AG10803 (cell line): ENCODE results near the gene SFXN5.

Source experiments
- DNase-seq: peaks from one replicate; pipeline ENCODE4 v3.0.0; 2010; ENCODE audit warnings: low read depth
- H3K4me3 ChIP-seq: 2 replicates; pipeline ENCODE4 v1.5.1; 2011; ENCODE audit warnings: mild to moderate bottlenecking, low read length, control low read depth
- TF ChIP-seq, protein P1 (sequence below): conservative IDR thresholded peaks from 2 replicates; pipeline ENCODE4 v1.5.1; 2011; ENCODE audit warnings: mild to moderate bottlenecking, low read length, control low read depth, inconsistent platforms

The SFXN5 gene

DNA sequence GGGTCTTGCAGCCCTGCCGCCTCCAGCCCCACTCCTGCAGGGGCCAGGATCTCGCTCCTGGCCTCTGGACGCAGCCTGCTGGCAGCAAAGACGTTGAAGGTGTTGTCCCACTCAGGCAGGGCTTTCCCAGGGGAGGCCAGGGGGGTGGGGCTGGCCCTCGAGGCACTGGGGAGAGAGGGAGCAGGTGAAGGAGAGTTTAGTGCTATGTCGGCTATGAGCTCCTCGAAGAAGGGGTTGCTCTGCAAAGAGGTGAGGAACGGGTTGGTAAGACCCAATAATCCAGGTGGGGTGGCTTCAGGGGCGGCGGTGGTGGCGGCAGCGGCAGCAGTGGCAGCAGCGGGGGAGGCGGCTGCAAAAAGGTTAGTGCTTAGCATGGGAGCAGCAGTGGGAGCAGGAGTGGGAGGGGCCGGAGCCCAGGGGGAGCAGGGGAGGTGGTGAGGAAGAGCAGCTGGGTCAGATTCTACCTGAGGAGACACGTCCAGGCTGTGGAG is 9.7 kb upstream of the SFXN5 start:
- TF ChIP-seq, protein P1, sequence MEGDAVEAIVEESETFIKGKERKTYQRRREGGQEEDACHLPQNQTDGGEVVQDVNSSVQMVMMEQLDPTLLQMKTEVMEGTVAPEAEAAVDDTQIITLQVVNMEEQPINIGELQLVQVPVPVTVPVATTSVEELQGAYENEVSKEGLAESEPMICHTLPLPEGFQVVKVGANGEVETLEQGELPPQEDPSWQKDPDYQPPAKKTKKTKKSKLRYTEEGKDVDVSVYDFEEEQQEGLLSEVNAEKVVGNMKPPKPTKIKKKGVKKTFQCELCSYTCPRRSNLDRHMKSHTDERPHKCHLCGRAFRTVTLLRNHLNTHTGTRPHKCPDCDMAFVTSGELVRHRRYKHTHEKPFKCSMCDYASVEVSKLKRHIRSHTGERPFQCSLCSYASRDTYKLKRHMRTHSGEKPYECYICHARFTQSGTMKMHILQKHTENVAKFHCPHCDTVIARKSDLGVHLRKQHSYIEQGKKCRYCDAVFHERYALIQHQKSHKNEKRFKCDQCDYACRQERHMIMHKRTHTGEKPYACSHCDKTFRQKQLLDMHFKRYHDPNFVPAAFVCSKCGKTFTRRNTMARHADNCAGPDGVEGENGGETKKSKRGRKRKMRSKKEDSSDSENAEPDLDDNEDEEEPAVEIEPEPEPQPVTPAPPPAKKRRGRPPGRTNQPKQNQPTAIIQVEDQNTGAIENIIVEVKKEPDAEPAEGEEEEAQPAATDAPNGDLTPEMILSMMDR: no peak
- H3K4me3 ChIP-seq: no peak overlapping the region
- DNase-seq: no peak

DNA sequence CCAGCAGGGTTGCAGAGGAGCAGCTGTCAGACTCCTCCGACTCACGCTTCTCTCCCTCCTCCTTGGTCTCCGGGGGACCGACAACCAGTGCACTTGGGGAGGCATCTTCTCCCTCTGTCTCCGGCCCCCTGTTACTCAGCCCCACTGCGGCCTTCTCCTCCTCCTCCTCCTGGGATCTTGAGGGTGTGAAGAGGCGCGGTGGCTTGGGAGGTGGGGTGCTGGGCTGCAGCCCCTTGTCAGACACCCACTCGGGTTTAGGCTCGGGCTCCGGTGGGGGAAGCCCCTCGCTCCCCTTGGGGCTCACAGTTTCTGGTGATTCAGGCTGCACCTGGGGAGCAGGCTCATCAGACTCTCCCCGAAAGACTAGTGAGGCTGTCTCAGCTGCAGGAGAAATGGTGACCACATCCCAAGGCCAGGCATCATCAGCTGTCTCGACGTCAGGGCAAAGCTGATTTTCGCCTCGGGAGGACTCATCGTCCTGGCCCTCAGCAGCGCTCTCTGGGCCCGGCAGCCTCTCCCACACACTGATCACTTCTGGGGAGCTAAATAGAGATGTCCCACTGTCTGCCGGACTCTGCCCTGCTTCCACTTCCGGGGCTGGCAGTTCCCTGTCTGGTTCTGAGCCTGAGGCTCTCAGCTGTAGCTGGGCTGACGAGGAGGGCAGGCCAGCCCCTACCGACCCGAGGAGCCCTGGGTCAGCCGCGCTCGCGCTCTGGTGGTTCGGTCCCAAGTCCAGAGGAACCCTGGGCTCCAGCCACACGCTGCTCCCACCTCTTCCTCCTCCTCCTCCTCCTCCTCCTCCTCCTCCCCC is 9.0 kb upstream of the SFXN5 start:
- no peak for DNase-seq
- TF ChIP-seq, protein P1: no peak
- no peak overlapping the region for H3K4me3 ChIP-seq

DNA sequence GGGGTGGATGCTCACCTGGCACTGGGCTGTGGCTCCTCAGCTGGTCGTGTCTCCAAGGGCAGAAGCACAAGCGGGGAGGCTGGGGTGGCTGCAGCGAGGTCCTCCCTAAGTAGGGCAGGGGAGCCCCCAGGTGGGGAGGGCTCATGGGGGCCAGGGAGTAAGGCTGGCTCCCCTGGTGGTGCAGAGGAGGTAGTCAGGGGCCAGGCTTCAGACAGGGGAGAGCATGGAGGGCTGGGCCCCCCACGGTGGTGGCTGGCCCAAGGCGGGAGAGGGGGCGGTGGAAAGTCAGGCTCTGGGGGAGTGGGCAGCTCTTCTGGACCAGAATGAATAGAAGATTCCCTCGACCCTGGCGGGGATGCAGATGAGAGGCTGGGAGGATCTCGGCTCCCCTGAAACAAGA is 8.1 kb upstream of the SFXN5 start:
- TF ChIP-seq, protein P1: no peak
- no peak for DNase-seq
- H3K4me3 ChIP-seq: no peak overlapping the region

DNA sequence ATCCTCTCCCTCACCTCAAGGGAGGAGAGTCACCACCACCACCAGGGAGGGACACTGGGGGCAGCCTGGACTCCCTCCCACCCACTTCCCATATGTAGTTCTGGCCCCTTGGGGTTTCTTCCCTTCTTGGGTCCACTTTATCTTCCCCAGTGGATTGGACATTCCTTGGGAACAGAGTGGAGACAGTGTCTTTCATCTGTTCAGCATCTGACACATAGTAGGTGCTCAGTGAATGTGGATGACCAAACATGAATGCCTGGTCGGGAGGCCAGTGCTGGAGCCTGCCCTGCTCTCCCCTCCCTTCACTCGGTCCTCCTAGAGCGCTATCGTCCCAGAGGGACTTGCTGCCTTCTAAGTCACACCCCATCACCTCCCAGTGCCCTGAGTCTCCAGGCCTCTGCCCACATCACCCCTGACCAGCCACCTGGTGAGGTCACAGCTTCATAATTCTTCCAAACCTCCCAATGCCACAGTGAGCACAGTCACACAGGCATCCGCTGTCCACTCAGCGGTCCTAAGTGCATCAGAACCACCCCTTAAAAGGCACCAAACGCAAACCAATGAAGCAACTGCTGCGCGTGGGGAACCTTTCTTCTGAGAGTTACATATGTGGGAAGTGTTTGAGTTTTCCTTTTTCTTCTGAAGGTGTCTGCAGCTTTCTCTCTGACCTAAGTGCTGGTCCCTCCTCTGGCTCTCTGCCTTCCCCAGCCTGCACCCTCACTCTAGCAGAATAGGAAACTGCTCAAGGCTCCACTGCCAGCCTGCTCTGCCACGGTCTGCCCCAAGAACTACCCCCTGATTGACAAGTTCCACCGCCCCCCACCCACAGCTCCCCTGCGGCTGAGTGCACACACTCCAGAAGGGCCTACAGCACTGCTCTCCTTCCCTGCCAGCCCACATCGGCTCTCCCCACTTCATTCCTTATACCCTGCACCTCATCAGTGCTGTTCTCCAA is 7.2 kb upstream of the SFXN5 start:
- no peak for DNase-seq
- TF ChIP-seq, protein P1: no peak

DNA sequence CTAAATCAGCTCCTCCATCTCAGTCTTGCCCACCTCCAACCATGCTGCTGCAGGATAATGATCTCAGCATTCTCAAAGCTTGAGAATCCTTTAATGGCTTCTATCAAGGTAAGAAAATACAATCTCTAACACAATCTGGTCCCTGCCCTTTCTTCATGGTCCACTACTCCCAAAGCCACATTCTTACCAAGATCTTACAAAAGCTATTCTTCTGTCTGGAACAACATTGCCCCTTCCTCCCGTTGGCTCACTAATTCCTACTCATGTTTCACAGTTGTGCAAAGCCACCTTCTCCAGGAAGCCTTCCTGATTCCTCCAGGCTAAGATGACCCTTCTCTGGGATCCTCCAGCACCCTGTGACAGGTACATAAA is 5.9 kb upstream of the SFXN5 start:
- TF ChIP-seq, protein P1: no peak
- H3K4me3 ChIP-seq: no peak overlapping the region
- DNase-seq: no peak

More for the DNA sequence above, 7.2 kb upstream of the SFXN5 start:
- no peak overlapping the region for H3K4me3 ChIP-seq

DNA sequence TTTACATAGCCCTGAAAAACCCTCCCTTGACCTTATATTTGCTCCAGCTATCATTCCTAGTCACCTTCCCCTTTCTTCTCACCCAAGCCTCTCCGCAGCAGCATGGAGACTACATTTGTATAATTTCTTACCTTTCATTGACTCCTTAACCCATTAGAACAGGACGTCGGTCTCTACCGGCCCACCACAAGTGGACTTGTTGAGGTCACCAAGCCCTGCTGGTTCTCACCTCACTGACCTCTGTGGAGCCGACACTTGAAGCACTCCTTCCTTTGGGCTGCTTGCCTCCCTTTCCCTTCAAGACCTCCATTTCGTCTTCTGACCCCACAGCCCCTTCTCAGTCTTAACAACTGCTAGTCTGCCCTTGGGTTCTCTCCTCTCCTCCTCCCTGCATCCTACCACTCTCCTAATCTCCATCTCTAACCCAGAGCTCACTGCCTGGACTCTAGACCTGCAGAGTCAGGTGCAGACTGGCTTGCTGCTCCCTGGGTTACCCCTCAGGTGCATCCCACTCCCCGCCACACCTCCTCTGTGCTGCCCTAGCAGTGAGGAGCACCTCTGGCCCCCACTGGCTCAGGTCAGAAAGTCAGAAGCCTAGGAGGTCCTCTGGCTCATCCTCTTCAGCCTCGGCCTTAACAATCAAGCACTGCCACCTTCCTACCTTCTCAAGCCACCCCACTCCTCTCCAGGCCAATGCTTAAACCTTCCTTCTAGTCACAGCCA is 5.3 kb upstream of the SFXN5 start:
- no peak overlapping the region for H3K4me3 ChIP-seq
- no peak for DNase-seq
- TF ChIP-seq, protein P1: no peak
